K562 (cell line): ENCODE data around the gene NADK. TPM values are rescaled to one million over a fixed set of nuclear protein-coding genes. Genes with fewer than 3 reads are reported as not detected.

Experiments
- ATF1 ChIP-seq, 2 experiments: fragments of 450-650 bp in 1 of 2; IDR thresholded peaks; 2 replicates each; pipeline ENCODE4 v1.6.1; 2016; ENCODE audit warnings: missing compliant biosample characterization in 1 of 2, missing genetic modification characterization in 1 of 2
- GTF3C2 ChIP-seq: IDR thresholded peaks from 3 replicates; pipeline ENCODE4 v1.6.1; 2011; ENCODE audit warnings: borderline replicate concordance, mild to moderate bottlenecking, moderate library complexity; ENCODE audit not compliant: insufficient read length; ENCODE audit errors: extremely low read depth
- HOXB6 ChIP-seq: fragments of 250-450 bp; sonication (Bioruptor Pico); IDR thresholded peaks from 2 replicates; pipeline ENCODE4 v1.5.1; 2022; ENCODE audit warnings: mild to moderate bottlenecking, borderline replicate concordance
- NR1H2 ChIP-seq: sonication (generic); formaldehyde crosslinking; IDR thresholded peaks from 2 replicates; pipeline ENCODE4 v1.4.0; 2020; ENCODE audit warnings: mild to moderate bottlenecking, missing genetic modification reagents
- PRDM10 ChIP-seq: fragments of 450-650 bp; IDR thresholded peaks from 2 replicates; pipeline ENCODE4 v1.6.1; 2018; ENCODE audit not compliant: partially characterized antibody
- RBM34 ChIP-seq: fragments of 200-400 bp; formaldehyde crosslinking; IDR thresholded peaks from 2 replicates; pipeline ENCODE4 v1.6.1; 2018; ENCODE audit warnings: low read length, borderline replicate concordance; ENCODE audit not compliant: insufficient read depth
- SETDB1 ChIP-seq: IDR thresholded peaks from one replicate; pipeline ENCODE4 v1.6.1; 2012; ENCODE audit warnings: low read length, control low read depth, inconsistent platforms
- TAF7 ChIP-seq: fragments of 450-650 bp; IDR thresholded peaks from 2 replicates; pipeline ENCODE4 v1.6.1; 2016; ENCODE audit warnings: missing genetic modification characterization, missing compliant biosample characterization
- TBL1XR1 ChIP-seq, 2 experiments: IDR thresholded peaks; 2 replicates each; pipeline ENCODE4 v1.6.1; 2012; ENCODE audit warnings: improper control_type of control experiment in 2 of 2, low read length in 2 of 2, mild to moderate bottlenecking in 1 of 2
- TSC22D4 ChIP-seq: fragments of 450-650 bp; IDR thresholded peaks from 2 replicates; pipeline ENCODE4 v1.6.1; 2016; ENCODE audit warnings: missing genetic modification characterization, missing biosample characterization, control low read depth
- U2AF1 ChIP-seq: fragments of 200-400 bp; formaldehyde crosslinking; optimal IDR thresholded peaks from 2 replicates; pipeline ENCODE3; 2017; ENCODE audit warnings: mild to moderate bottlenecking, low read depth, low read length, moderate library complexity
- ZBTB2 ChIP-seq: fragments of 450-650 bp; IDR thresholded peaks from 2 replicates; pipeline ENCODE4 v1.6.1; 2016; ENCODE audit warnings: antibody characterized with exemption
- ZNF609 ChIP-seq: sonication (generic); formaldehyde crosslinking; IDR thresholded peaks from 2 replicates; pipeline ENCODE4 v1.8.1; 2023; ENCODE audit warnings: missing genetic modification reagents, mild to moderate bottlenecking, borderline replicate concordance
- polyA plus RNA-seq, 8 experiments: library from polyadenylated mRNA; depleted of rRNA in 4 of 8; stranded (reverse) in 5 of 8; unstranded in 3 of 8; fragments of >200 nt; fragmentation: Nextera tagmentation in 2 of 8; fragmentation: Illumina TruSeq in 1 of 8; extraction: Ambion mirVana in 2 of 8; extraction: Trizol in 1 of 8; gene quantifications; 2 replicates each; pipeline versions ENCODE4 v1.2.1 to v1.2.3, GENCODE V29; 2011 to 2014; ENCODE audit warnings: inconsistent platforms in 1 of 8, missing spikeins in 1 of 8
- total RNA-seq, 7 experiments: library from RNA; depleted of rRNA in 6 of 7; stranded (reverse); fragments of >200 nt in 6 of 7; fragmentation: Illumina TruSeq in 2 of 7; extraction: Trizol in 2 of 7; gene quantifications; 2 replicates each; pipeline versions ENCODE4 v1.2.1 to v1.2.3, GENCODE V29; 2011 to 2021; ENCODE audit warnings: low replicate concordance in 1 of 7

Gene NADK
- total and polyA plus RNA-seq, 9 of the 15 experiments (the other 6 are each of a cell fraction or from before 2014, with no cell fraction given): 1.5 to 135 (median 75.1) TPM

- TF ChIP-seq ZBTB2 (peak; percentile 30; the same call in 1 of the 2 replicates), ATF1 (CRISPR knock-in tag; IDR thresholded peaks at IDR 0.05) (no peak), ATF1 (tag; IDR thresholded peaks at IDR 0.05) (peak; percentile 72), ZNF609 (CRISPR knock-in tag) (no peak; the same call in 1 of the 2 replicates), GTF3C2 (no peak), TSC22D4 (tag) (no peak), RBM34 (0 out of 2 replicates have a peak, but pooled peaks have one; percentile 18), NR1H2 (CRISPR knock-in tag) (peak; percentile 72; the same call in 1 of the 2 replicates), TAF7 (tag) (no peak), PRDM10 (peak; percentile 54), HOXB6 (CRISPR knock-in tag) (no peak), SETDB1 (no peak), TBL1XR1 (IDR thresholded peaks at IDR 0.05; ENCODE audit: low read length in 2 of 2) (0 out of 4 replicates have a peak, but pooled peaks of 1 of the 2 experiments have one; percentile 6), U2AF1 (no peak)
These were observed 521 bp upstream of the NADK start (continued) for GRCh38 chr1:1778663-1779319.
